Embryonic facial prominence (tissue), 1 donor: ENCODE data around the gene FAM43A.

Source experiments
- DNase-seq: peaks from one replicate; pipeline ENCODE4 v3.0.0-alpha.2; 2016; ENCODE audit errors: extremely low spot score

The FAM43A gene

GRCh38 chr3:194707147-194707540, 21.5 kb downstream of the FAM43A start:
- no peak for DNase-seq

DNA sequence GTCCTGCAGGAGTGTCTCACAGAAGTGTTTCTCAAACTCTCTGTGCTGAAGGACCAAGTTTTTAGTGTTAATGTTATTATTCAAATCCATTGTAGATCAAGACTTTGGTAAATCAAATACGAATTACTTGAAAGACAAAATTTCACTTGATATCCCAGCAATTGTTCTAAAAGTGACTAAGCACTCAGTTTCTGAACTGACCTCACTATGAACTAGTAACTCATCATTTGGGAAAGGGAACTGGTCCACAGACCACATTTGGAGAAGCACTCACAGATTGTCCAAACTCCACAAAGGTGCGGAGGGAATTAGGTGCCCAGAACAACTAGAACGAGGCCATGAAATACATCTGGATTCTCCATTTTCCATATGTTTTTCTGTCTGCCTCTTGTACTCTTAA, 25.6 kb downstream of the FAM43A start:
- no peak for DNase-seq

DNA sequence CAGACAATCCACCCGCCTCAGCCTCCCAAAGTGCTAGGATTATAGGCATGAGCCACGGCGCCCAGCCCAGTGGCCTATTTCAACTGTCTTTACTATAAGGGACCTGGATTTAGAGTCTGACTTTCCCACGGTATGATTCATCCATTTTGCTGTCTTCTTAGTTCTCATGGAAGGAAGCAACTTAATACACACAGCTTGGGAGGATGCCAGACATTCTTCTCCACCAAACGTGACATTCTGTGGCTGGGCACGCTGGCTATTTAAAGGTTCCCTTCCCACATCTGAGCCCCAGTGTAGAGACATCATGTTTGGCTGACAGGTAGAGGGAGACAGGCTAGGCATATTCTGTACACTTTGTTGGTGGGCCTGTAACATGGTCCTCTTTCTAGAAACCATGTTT, 26.2 kb downstream of the FAM43A start:
- DNase-seq, result no peak

- no peak for DNase-seq
Observed at GRCh38 chr3:194713299-194714136, 27.8 kb downstream of the FAM43A start.

DNA sequence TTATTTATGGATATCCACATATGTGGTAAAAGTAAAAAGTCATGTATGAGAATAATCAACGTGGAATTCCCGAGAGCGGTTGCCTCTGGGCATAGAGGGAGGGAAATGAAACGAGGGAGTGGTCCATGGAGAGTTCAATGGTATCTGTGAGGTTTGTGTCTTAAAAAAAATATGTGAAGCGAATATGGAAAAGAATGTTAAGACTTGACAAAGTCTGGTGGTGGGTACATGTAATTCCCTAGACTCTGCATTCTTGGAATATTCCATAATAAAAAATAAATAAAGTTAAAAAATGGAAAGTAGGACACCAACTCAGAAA, 28.4 kb downstream of the FAM43A start:
- no peak for DNase-seq

DNA sequence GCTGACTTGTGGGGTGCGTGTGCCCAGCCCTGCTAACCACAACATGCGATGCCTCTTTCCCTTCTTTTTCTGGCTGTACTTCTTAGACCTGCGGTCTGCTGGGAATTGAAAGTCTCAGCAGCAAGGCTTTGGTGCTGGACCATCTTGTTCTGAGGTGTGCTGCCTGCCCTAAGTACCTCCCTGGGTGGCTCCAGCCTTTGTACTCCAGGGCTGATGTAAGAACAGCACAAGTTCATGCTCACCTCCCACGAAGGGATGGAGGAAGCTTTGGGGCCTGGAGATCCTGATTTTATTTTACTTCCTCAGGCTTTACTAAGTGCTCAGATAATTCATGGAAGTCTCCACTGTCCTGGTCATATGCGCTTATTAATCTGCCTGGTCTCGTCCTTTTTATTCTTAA, 28.9 kb downstream of the FAM43A start:
- DNase-seq, result no peak

DNA sequence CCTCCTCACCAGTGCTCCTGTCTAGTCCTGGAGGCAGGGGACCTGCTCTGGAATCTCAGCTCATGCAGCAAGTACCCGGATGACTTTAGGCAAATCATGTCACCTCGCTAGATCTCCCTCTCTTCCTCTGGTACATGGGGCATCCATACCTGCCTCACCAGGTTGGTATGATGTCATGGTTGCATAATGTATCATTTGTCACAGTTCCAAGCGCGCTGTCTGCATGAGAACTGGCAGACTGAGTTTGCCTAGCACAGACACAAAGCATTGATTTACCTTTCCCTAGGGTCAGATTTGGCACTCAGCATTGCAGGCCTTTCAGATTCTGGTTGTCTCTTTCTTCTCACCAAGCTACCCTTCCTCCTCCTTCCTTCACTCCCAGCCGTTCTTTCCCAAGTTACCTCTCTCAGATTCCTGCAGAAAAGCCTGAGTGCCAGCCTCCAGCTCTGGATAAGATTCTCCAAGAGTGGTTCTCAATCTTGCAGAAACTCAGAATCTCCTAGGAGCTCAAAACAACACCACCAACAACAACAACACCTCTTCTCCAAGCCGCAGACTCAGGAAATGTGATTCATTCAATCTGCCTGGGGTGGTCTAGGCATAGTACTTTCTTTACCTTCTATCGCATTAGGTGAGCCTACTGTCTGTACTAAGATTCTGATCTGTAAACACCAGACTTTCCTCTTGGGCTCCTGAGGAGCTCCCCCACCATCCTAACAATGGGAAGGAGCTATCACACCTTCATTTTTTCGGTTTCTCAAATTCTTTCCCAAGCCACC, 29.5 kb downstream of the FAM43A start:
- DNase-seq, result no peak

DNA sequence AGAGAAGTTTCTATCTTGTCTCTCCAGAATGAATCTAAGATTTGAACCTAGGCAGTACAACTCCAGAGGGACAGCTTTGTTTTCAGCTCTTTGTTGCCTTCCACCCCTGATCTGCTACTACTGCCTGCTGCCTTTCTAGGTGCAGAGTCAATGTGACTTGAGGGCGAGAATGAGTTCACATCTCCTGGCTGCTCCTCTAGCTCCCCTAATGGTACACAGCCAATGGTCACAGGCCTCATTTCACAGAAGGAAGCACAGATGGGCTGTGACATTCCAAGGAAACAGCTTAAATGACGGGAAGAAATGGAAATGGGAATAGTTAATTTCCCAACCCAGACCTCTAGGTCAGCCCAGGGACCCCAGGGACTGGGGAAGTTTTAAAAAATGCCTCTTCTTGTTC, 32.4 kb downstream of the FAM43A start:
- DNase-seq, result no peak

DNA sequence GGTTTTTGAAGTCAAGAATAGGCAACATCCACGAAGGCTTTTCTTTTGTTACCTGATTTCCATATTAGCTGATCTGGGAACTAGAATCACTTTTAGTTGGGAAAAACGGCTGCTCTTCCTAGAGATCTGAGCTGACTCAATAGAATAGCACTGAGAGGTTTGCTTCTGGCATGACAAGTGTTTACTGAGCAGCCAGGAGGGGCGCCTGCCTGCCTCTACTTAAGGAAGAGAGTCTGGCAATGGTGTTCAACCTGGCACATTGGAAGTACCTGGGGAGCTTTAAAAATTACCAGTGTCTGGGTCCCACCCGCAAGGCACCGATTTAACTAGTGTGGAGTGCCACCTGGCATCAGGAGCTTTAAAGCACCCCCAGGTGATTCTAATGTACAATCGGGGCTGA, 34.4 kb downstream of the FAM43A start:
- DNase-seq, result no peak

GRCh38 chr3:194723846-194724618, 38.3 kb downstream of the FAM43A start:
- DNase-seq, result no peak

GRCh38 chr3:194725346-194725745, 39.7 kb downstream of the FAM43A start:
- no peak for DNase-seq

- no peak for DNase-seq
Observed at GRCh38 chr3:194727435-194728128, 41.9 kb downstream of the FAM43A start.

- no peak for DNase-seq
Observed at GRCh38 chr3:194728986-194729385, 43.3 kb downstream of the FAM43A start.

DNA sequence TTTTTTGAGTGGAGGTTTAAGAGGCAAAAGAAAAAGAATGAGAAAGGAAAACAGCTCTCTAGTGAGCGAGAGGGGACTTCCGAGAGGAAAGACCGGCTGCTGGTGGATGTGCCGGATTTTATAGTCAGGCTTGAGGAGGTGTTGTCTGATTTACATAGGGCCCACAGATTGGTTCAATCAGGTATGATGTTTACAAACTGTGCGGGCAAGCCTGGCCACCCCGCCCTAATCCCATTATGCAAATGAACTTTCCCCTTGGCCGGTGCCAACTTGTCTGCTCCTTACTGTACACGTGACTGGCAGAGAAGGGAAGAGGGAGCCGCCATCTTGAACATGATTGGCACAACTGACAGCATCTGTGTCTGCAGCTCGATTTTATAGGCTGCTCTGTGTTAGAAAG, 44.7 kb downstream of the FAM43A start:
- no peak for DNase-seq

DNA sequence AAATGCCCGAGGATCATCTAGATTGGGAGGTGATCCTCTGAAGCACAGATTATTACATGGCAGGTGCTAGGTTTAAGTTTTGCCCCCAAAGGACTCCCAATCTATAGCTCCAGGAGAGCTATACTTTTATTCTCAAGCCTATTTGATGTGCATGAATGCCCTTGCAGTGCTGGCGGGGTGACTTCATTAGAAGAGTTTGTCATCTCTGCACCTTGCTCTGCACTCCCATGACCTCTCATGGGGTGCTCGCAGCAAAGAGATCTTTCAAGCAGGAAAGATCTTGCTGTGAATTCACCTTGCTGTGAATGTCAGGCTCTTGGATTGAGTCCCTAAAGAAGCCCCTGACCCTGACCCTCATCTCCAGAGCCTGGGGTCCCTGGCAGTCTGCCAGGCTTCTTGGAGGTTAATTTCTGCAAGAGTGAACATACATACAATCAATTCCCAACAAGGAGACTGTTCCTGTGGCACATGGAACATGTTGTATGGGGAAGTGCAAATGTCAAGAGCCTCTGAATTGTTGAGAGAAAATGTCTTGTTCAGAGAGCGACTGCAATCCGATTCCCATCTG, 45.9 kb downstream of the FAM43A start:
- no peak for DNase-seq

DNA sequence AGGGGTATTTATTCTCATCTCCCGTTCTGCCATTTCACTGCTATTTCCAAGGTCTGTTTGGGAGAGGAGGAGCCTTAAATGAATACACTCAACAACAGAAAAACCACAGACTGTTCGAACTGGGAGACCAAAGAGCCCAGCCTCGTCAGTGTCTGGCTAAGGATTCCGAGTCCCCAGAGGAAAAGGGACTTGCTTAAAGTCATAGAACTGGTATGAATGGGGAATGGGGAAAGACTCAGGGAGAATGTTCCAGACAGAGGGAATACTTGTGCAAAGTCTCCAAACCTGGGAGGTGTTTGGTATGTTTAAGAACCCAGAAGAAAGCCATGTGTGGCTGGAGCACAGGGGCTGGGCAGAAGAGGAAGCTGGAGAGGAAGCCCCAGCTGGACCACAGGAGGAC, 46.9 kb downstream of the FAM43A start:
- no peak for DNase-seq

GRCh38 chr3:194736277-194736895, 50.7 kb downstream of the FAM43A start:
- no peak for DNase-seq

- no peak for DNase-seq
Observed at GRCh38 chr3:194736896-194737600, 51.4 kb downstream of the FAM43A start.
